ENCODE measurements around the gene NCKAP1. TPM values are rescaled to one million over a fixed set of nuclear protein-coding genes. Genes with fewer than 3 reads are reported as not detected.

NCKAP1 gene
- polyA plus RNA-seq, 2 donors: 46.7 to 82.0 TPM

DNA sequence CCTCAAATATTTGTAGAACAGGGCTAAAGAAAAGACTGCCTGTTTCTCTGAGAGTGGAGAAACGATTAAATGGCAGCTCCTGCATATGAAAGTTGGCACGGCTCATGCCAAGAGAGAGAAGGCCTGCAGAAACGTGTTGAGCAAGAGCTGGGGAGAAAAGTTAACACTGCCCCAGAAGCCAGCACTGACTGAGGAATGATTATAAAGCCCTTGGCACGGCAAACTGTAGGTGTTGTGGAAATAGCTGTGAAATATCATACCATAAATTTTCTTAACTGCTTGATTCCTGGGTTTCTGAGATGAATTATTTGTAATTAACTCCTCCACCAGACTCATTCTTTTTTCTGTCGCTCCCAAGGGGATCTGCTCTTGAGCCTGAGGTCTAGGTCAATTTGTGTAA is 176.2 kb downstream of the NCKAP1 start:
- Histone ChIP-seq H3K4me3 (ENCODE audit: low read depth in 1 of 2, low read length in 2 of 2) (no peak overlapping the region), H3K4me1 (ENCODE audit: control insufficient read depth in 2 of 2, insufficient read depth in 2 of 2, low read length in 1 of 2) (peaks cover 5 to 10% of the 10 kb centered on the region in 2 donors), H3K9me3 (ENCODE audit: control insufficient read depth in 2 of 2, insufficient read depth in 1 of 2, low read depth in 1 of 2, low read length in 1 of 2) (no peaks in the 10 kb centered on the region), H3K36me3 (ENCODE audit: control insufficient read depth in 2 of 2, insufficient read depth in 2 of 2, low read length in 1 of 2) (no peaks in the 10 kb centered on the region), H3K27ac (ENCODE audit: low read depth in 2 of 2, low read length in 1 of 2) (no peak overlapping the region), H3K27me3 (ENCODE audit: control insufficient read depth in 1 of 2, insufficient read depth in 2 of 2, low read length in 2 of 2) (no peaks in the 10 kb centered on the region)
- 42 to 46% methylated on average over 5 of the region's 5 CpGs for WGBS, 2 donors

GRCh38 chr2:182860858-182861257 is 177.4 kb downstream of the NCKAP1 start:
- no peaks in the 10 kb centered on the region for H3K27me3 ChIP-seq (ENCODE audit: control insufficient read depth in 1 of 2, insufficient read depth in 2 of 2, low read length in 2 of 2)
- H3K4me3 ChIP-seq (ENCODE audit: low read depth in 1 of 2, low read length in 2 of 2): no peak overlapping the region
- H3K27ac ChIP-seq (ENCODE audit: low read depth in 2 of 2, low read length in 1 of 2): no peak overlapping the region
- 96% methylated on average over 2 of the region's 2 CpGs for WGBS, 2 donors
- peaks cover 0 to under 1% of the 10 kb centered on the region in 2 donors for H3K4me1 ChIP-seq (ENCODE audit: control insufficient read depth in 2 of 2, insufficient read depth in 2 of 2, low read length in 1 of 2)
- H3K9me3 ChIP-seq (ENCODE audit: control insufficient read depth in 2 of 2, insufficient read depth in 1 of 2, low read depth in 1 of 2, low read length in 1 of 2): no peaks in the 10 kb centered on the region
- H3K36me3 ChIP-seq (ENCODE audit: control insufficient read depth in 2 of 2, insufficient read depth in 2 of 2, low read length in 1 of 2): no peaks in the 10 kb centered on the region

Other genes starting within 250 kb of the NCKAP1 start
- gene FRZB, start 171.8 kb downstream of the NCKAP1 start, polyA plus RNA-seq: 1 to 10 TPM; 1.2 to 1.3 TPM
- gene DUSP19, start 40.3 kb upstream of the NCKAP1 start, polyA plus RNA-seq: under 1 TPM; 0.40 to 0.55 TPM
- 10 to 100 TPM in 1 of 2 donors, 1 to 10 TPM in 1; 4.4 to 10.2 TPM for gene NUP35, start 86.0 kb upstream of the NCKAP1 start, polyA plus RNA-seq